Nucleus accumbens (tissue), 56 donors: ENCODE data around the gene NDUFV1.
"Not testable (repeated sequence)": the region's sequence is repeated elsewhere in the genome, so short reads cannot be mapped to it uniquely, and the experiment has no call there.

Source experiments
- DNase-seq, 56 donors: peaks; one replicate each; lab custom pipeline; 2025; lab: John Stamatoyannopoulos, UW

The NDUFV1 gene

DNA sequence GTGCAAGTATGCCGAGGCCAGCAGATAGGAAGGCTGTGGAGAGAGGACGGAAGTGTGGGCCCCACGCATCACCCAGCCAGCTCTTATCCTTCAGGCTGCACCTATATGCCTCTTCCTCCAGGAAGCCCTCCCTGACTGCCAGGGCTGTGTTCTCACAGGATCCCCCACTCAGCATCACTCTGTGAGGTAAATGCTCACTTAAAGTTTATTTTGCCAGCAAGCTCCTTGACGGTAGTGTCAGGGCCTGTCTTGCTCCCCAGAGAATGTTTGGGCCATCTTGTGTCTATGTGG, 28.4 kb downstream of the NDUFV1 start:
- no peak for DNase-seq

DNA sequence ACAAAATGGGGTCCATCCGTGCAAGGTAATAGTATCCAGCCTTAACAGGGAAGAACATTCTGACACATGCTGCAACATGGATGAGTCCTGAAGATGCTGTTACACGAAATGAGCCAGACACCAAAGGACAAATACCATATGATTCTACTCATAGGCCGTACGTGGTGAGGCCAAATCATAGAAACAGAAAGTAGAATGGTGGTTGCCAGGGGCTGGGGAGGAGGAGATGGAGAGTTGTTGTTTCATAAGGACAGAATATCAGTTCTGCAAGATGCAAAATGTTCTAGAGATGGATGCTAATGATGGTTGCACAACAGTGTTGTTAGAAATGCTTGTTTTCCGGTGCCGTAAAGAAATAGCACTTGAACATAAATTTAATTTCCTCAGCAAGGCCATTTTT, 30.2 kb downstream of the NDUFV1 start:
- DNase-seq = no peak

DNA sequence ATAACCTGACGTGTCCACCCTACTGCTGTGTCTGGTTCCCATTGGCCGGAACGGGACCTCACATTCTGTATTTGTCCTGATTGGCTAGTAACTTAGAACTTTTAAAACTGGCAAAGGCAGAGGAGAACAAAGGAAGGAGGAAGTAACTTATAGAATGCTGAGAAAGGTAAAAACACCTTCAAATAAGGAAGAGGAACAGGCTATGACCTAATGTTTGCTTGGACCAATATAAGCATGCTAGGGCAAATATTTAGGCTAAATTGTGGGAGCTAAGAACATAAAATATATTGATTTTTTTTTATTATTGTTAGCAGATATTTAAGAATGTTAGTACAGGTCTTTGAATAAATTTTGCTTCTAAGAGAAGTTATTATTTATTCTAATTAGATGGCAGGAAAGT, 30.7 kb downstream of the NDUFV1 start:
- DNase-seq = not testable (repeated sequence)

DNA sequence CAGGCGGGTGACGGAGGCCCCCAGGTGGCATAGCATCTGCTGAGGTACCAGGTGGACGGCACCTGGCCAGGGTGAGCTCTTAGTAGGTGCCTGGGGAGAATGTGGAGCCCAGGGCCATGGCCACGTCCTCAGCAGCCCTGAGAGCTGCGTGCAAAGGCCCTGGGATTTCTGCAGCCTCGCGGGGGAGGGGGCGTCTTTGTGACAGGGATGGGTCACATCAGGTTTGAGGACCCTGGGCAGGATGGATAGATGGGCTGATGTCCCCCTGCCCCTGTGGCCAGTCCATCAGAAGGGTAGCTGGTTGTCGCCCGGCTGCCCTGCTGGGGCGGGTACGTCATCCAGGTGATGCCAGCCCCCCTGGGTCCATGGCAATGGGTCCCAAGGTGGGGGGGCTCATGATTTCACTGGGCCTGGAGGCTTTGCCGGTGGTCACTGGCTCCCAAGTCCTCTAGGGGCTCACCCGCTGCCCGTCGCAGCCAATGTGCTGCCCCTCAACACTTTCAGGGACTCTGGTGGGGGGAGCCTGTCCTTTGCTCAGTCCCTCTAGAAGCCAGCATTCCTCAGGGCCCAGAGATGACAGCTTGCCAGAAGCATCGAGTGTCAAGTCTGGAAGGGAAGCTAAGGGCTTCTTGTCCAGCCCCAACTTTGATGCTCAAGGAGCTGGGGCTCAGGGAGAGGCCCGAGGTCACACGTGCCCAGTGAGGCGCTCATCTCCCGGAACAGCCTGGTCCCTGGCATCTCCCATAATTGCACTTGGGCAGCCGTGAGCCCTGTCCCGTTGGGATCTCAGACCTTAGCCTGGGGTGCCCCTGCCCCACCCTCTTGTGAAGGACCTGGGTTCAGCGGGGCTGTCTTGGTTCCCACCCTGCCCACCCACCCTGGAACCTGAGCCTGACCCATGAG, 32.0 kb downstream of the NDUFV1 start:
- DNase-seq = no peak

GRCh38 chr11:67639438-67639859, 32.7 kb downstream of the NDUFV1 start, which contains the start of gene TBX10:
Gene TBX10, minus strand, starts transcription at chr11:67639763. Its CDS starts 291 bp downstream, at chr11:67639472.
- DNase-seq = no peak

DNA sequence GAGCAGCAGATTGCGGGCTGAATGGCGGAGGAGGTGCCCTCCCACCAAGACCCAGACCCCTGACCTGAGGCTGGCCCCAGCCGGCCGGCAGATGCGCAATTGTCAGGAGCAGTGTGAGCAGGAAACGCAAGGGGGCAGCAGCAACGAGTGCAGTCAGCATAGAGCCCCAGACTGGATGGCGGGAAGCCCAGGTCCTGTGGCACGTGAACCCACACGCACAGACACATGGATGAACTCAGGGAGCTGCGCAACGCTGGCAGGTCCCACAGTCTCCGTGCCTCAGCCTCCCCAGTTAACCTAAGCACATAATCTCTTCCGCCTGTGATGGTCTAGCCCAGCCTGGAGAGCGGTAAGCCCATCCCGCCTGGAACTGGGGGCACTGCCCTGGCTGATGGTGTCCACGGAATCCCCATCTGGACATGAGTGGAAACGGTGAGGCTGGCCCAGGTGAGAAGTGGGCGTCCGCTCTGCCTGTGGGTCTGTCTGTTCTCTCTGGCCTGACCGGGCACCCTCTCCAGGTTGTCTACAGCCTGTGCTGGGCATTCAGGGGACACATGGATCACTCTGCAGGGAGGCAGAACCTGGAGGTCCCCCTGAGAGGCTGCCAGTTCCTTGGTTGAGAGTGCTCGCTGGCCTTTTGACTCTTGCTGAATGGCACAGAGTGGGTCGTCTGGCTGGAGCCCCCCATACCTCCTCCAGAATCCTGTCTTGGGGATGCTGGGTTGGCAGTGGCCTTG, 33.5 kb downstream of the NDUFV1 start:
- peak in 32 of 56 donors; percentile 9 to 76 (median 30) for DNase-seq

- DNase-seq = no peak
Measured at GRCh38 chr11:67640758-67641337, 34.1 kb downstream of the NDUFV1 start.

- DNase-seq = no peak
Measured at GRCh38 chr11:67641338-67642172, 34.8 kb downstream of the NDUFV1 start.

DNA sequence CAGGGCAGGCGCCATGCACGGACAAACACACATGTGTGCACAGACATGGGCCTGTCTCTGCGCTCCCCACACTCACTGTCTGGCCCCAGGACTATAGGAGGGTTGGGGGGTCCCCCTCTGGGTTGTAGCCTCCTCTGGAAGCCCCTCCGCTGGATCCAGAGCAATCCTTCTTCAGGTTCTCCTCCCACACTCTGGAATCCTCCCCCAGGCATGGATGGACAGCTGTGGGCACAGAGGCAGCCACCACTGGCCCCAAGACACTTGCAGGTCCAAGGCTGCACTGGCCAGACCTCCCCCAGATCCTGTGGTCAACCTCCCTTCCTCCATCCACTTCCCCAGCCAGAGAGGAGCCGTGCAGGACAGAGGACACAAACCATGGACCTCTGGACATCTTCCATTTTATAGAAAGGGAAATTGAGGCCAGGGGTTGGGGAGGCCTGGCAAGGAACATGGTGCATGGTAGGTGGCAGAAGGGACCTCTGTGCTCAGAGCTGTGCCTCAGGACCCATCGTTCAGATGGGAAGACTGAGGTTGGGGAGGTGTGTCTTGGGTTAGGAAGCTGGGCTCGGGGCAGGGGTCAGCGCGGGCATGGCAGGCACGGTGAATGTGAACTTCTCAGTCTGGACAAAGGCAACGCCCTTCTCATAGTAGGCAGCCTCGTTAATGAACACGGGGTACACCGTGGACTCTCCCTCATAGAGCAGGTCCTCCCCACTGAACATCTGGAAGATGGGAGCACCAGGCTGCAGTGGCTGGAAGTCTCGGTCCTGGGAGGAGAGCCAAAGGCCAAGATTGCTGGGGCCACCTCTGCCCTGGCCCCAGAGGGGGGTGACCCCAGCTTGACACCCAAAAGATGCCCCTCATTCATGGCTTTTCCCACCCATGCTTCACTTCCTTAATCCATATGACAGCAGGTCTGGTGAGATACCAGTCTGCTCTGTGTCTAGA, 35.7 kb downstream of the NDUFV1 start:
- no peak for DNase-seq

DNA sequence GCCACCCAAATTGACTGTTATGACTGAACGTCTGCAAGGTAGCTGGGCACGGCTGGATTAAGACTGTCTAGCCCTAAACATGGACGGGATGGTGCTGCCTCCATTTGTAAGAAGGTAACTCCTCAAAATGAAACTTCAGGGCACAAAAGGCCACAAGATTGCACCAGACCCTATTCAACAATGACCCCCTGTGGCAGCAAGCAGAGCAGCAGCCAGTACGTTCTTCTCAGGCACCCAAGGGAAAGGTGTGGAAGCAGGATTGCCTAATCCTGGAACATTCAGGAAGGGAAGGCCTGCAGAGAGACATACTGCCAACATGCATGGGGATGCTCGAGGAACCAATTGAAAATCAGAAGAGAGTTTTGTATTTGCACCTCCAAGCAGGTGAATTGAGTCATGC, 37.3 kb downstream of the NDUFV1 start:
- DNase-seq = no peak

DNA sequence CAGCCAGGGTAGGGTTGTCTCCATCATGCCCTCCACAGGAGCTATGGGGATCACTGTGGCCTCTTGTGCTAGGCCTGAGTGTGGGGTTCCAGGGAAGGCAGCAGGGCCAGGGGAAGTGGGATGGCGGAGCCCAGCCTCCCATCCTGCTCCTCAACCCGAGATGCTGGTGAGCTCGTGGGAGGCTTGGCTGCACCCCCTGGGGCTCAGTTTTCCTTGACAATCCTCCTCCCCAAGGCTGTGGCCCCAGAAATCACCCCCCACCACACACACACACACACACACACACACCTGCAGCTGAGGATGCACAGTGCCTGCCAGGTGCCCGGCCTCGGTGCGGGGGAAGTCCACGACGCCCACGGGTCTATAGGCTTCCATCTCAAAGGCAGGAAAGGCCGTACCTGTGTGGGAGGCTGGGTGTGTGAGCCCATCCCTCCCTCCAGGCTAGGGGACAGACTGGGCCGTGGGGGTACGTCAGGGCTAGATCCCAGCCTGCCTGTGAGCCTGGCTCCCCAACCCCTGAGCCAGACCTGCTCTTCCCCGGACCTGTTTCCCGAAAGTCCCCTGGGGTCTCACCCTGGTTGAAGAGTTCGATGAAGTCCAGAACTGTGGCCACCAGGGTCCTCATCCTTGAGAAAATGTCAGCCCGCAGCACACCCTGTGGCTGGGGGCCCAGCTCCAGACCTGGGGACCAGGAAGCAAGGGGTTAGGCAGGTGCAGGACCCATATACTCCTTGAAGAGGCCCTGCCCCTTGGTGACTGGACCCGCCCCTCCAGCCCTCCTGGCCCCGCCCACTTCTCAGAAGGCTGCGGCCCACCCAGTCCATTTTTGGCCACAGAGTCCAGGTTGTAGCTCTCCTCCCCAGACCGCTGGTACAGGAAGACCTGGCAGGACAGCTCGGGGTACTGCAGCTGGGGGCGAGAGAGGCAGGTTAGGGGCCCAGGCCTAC, 38.0 kb downstream of the NDUFV1 start:
- DNase-seq = no peak

DNA sequence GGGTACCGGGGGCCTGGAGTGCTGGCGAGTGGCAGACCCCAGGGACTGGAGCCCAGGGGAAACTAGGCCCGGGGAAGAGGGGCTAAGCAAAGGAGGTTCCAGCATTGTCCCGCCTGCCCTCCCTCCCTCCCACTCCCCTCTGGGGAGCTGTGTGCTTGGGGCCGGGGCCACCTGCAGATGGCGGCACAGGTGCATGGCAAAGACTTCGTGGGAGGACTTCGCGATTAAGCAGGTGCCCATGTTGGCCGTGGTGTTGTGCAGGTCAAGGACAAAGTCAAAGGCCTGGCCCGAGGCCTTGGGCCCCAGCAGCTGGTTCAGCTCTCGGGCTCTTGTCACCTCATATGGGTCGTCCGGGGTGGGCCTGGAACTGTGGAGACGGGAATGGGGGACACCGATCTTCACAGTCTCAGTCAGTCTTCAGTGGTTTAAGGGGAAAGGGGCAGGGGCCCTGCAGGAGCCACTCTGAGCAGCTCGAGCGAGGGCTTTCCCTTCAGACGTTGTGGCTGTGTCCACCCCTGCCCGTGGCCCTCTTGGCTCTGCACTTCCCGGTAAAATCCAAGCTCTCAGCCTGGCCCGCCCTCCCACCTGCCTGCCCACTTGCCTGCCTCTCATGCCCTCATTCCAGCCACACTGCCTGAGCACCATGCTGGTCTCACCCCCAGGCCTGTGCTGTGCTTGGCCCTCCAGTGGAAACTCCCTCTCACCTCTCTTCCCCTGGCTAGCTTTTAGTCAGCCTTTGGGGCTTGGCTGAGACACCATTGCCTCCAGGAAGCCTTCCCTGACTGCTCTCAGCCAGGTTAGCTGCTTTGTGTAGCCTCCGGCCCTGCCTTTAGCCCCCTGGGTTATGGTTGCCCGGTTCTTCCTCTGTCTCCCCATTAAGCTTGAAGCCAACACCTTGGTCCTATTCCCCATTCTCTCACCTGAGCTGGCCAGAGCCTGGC, 39.1 kb downstream of the NDUFV1 start:
- DNase-seq = no peak

- no peak for DNase-seq
Measured at GRCh38 chr11:67646535-67647336, 40.0 kb downstream of the NDUFV1 start.

GRCh38 chr11:67647471-67647870, 40.7 kb downstream of the NDUFV1 start:
- DNase-seq = no peak

GRCh38 chr11:67648140-67648795, 41.5 kb downstream of the NDUFV1 start:
- no peak for DNase-seq
